Kidney tubule cell (primary cell): ENCODE data around the gene HOXC5.
"Not testable (repeated sequence)": the region's sequence is repeated elsewhere in the genome, so short reads cannot be mapped to it uniquely, and the experiment has no call there.

Experiments used
- DNase-seq: peaks from one replicate; pipeline ENCODE4 v3.0.0-alpha.2; 2018; ENCODE audit warnings: low spot score

HOXC5 gene

DNA sequence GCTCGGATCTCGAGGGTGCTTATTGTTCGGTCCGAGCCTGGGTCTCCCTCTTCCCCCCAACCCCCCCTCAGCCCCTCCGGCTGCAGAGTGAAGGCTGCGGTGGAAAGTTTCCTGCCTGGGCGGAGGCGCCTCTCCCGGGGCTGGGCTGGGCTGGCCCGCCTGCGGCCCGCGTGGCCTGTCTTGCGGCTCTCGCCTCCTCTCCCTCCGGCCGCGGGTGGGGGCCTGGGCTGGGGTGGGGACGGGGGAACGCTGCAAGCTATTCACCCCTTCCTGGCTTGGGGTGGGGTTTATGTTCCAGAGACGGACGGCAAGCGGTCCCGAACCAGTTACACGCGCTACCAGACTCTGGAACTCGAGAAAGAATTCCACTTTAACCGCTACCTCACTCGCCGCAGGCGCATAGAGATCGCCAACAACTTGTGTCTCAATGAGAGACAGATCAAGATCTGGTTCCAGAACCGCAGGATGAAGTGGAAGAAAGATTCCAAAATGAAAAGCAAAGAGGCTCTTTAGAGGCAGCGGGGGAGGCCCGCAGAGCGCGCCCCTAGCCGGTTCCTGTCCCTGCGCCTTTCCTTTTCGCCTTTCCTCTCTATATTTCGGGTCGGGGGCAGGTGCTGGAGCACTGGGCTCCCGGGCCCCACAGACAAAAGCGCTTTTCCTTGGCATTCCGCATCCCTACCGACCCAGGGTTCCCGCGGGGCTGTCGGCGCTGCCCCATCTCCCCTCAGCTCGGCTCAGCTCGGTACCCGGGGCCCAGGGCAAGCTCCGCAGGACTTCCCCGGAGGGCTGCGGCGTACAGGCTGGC is 1.3 kb downstream of the HOXC5 start:
- DNase-seq: no peak

DNA sequence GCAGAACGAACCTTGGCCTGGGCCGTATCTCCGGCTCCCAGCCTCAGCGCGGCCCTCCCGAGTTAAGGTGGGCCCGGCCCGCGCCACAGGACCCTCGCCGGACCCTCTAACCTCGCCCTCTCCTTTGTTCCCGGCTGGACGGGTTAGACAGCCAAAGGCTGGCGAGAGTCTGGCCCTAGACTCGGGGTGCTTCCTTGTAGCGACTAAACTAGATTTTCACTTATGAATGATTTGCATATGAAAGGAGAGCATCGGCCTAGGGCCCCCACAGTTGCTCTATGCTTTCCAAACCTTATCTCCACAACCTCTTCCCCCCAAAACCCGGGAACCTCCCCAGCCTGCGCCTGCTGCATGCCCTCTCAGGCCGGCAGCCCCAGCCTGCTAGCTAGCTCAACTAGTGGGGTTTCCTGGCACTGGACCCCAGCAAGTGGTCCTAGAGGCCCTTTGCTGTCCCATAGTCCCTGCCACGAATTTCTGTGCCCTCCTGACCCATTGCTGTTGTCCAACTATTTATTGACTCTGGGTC is 2.0 kb downstream of the HOXC5 start:
- no peak for DNase-seq

DNA sequence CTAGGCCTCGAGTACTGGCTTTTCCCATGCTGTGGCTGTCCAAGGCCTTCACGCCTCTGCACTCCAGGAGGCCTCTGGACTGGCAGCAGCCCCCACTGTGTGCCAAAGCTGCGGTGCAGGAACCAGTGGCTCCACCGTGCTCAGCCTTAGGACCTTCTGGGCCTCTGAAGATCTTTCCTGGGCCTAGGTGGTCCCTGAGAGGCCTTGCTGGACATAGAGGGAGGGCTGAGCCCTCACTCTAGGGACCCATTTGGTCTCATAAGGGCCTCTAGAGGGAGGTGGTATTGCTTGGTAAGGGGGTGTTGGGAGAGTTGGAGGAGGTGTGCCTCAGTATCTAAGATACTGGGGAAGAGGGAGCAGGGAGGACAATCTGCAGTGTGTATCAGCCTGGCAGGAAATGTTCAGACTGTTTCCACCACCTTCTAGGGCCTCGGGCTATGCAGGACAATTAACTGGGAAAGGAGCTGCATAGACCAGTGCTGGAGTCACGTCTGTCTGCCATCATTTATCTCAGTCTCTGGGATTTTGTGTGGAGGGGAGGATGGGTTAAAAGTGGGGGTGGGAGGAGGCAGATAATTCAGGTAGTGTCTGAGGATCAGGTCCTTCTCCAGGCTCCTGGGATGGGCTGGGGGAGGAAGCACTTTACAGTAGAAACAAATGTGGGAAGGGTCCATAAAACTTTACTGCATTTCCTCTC is 2.9 kb downstream of the HOXC5 start:
- DNase-seq: no peak

DNA sequence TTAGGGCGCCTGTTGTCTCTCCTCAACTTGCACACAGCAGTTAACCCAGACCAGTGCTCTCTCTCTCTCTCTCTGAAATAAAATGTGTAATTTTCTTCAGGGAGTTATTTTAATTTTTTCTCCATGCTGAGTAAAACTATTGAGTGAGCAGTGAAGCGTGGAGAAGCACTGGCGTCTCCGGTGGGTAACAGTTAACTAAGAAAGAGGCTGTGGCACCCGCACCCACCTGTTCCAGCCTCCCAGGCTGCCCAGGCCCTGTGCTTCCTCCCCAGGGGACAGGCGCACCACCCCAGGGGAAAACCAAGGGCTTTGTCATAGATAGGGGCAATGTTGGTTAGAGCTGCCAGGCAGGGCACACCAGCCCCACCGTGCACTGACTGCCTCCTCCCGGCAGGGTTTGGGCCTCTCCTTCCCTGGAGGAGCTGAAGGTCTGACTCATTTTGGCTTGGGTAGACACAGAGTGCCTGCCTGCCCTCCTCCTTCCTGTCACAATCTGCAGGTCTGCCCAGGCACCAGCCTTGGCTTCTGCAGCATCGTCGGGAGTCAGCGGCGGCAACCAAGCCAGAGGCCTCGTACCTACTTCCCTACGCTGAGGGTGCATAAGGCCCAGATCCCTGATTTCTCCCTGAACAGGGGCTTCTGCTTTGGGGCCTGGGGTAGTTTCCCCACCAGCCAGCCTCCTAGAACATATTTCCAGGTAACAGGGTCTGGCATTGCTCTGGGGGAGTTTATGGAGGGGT is 3.9 kb downstream of the HOXC5 start:
- peak; percentile 96 for DNase-seq

DNA sequence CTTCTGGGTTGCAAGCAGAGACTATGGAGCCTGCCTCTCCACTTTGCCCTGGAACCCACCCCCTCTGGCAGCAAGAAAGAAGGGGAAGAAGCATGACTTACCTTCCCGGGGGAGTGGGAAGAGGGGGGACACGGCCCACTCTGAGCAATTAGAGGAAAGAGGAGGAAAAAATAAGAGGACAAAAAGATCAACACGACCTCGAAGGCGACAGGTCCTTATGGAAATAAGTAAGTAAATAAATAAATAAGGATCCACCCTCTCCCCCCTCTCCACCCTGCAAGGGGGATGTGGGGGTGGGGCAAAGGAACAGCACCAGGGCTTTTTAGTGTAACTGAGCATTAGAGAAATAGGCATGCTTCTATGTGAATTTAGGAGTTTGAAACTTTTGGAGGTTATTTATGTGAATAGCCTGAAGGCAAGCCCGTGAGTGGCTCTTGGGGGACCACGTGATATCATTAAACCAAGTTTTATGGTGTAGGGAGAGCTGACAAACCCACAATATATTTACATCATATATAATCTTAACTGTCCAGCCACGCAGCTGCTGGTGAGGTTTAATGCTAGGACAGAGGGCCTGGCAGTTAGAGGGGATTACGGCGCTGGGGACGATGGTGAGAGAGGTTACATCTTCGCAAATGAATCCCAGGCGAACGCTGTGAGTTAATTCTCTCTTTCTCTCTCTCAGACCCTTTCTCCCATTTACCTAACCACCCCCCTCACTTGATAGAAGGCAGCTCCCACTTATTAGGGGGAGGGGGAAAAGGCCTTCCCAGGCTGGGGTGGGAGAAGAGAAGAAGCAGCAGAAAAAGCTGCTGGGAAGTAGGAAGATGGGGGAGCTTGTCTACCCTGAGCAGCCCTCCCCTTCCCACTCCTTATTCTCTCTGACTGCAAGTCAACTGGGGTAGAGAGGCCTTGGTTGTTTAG is 4.8 kb downstream of the HOXC5 start:
- no peak for DNase-seq

DNA sequence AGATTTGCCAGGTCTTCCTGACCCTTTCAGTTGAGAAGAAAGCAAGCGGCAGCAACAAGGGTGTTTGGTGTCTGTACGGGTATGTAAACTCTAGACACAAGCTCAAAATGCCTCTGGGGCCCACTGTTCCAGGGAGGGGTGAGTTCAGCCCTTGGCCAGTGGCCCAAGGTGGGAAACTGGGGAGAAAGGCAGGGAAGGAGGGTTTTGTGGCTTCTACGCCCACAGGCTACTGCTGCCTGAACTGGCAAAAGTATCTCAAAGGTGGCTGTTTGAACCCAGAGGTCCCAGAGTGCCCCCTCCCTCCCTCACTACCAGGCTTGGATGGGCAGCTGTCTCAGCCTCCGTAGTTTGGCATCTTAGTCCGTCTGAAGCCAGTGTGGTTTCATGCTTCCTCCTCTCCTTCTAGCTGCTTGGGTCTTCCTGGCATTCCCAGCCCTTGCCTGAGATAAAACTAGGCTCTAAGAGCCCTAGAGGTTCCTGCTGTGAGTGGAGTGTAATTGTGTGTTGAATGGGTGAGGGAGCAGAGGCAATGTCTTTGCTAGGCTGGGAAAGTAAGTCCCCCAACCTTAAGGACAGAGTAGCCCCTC is 5.5 kb downstream of the HOXC5 start:
- DNase-seq: no peak

DNA sequence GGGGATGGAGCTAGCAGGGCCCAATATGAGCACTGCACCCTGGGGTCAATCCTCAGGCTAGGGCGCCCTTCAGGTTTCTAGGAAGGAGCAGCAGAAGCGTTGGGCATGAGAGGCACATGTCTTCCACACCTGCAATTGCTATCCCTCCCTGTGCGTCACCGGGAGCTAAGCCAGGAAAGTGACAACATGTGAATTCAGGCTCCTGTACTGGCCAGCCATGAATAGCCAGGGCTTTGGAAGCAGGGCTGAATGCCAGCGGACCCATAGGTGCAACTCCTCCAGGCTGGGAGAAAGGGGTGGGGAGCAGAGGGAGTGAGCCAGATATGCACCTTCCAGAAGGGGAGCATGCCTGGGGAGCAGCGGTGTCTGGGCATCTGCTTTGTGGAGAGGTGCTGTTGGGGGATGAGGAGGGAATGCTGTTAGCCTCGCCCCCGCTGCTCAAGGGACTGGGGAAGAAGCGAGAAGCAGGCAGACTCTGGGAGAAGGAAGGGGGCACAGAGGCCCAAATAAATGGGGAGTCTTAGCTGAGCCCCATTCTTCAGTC is 6.1 kb downstream of the HOXC5 start:
- peak; percentile 80 for DNase-seq

DNA sequence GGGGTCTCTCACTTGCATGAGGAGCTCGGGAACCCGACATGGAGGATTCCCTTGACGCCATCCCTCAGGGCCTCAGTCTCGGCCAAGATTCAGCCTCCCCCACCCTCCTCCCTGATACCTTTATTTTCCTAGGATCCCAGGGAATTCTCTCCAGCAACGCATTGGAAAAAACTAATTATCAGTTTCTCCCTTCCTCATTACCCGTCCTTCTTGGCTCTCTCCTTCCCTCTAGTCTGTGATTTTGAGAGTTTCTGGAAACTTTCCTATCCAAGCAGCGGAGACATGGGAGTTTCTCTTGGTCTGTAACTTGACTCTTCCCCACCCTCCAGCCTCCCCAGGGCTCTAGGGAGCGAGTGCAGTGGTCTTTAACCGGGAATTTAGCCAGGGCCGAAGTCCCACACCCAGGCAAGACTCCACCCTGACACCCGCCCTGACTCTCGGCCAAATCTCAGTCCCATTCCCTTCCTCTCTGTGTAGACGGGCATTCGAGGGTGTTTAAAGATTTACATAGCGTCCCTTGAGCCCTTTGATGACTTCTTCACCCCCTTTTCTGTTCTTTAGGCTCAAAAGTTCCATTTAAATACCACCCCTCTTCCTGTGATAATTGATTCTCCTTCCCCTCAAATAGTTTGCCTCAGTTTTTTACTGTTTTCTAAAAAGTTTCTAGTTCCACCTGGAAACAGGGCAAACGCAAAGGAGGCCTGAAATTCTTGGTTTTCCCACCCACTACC is 6.7 kb downstream of the HOXC5 start:
- DNase-seq: no peak

DNA sequence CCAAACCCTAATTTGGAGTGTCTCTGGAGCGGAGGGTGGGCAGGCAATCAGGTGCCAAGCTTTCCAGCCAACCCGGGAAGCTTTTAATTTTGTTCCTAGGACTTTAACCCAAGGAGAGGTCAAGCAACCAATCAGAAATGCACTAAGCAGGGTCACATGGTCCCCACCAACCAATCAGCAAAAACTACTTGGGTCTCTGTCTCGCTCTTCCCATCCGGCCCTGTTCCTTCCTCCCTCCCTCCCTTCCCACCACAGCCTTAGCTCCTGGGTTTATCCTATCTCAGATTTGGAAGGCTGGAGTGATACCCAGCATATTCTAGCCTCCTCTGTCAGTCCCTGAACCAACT is 7.3 kb downstream of the HOXC5 start:
- DNase-seq: no peak

DNA sequence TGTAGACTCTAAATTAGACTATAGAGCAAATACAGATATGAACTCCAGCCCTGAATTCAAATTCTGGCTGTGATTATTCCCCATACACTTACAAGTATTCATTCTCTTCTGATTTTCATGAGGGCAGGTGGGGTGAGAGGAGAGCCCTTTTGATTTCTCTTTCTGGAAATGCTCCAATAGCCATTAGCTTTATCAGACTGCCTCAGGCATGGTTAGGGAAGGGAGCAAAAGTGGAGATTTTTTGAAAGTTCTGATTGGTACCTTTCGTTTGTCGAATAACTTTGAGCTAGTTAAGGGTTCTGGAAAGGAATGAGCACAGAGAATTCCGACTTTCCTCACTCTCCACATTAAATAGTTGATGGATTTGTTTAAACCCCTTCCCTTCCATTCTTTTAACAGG is 7.8 kb downstream of the HOXC5 start:
- no peak for DNase-seq

DNA sequence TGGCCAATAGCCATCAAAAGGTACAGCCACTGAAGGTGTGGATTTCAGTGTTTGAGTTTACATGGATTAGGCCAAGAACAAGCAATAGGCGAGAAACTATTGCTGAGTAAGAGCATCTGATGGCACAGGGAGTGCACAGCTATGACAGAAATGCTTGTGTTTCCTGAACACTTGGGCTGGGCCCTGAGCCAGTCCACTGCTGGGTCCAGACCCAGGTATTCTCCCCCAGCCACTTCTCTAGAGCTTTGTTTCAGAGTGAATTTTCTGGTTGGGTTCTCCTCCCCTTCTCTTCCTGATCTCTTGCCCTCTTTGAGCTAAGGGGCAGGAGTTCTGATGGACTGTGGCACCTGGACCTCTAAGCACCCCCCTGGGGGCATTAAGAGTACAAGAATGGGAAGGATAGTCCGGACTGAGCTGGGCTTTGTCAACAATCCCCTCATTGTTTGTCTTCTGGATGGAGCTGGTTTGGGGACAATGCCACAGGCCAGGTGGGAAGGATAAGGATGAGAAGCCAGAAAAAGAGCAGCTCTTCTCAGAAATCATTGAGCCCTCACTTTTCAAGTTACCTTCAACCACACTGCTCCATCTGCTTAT is 8.3 kb downstream of the HOXC5 start:
- no peak for DNase-seq

DNA sequence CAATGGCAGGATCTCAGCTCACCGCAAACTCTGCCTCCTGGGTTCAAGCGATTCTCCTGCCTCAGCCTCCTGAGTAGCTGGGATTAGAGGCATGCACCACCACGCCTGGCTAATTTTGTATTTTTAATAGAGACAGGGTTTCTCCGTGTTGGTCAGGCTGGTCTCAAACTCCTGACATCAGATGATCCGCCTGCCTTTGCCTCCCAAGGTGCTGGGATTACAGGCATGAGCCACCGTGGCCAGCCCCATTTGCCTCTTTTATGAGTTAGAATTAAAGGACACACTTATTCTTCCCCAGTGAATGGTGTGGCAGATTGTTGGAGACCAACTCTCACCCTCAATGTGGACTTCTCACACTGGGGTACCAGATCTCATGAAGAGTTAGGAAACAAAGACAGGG is 9.2 kb downstream of the HOXC5 start:
- not testable (repeated sequence) for DNase-seq

DNA sequence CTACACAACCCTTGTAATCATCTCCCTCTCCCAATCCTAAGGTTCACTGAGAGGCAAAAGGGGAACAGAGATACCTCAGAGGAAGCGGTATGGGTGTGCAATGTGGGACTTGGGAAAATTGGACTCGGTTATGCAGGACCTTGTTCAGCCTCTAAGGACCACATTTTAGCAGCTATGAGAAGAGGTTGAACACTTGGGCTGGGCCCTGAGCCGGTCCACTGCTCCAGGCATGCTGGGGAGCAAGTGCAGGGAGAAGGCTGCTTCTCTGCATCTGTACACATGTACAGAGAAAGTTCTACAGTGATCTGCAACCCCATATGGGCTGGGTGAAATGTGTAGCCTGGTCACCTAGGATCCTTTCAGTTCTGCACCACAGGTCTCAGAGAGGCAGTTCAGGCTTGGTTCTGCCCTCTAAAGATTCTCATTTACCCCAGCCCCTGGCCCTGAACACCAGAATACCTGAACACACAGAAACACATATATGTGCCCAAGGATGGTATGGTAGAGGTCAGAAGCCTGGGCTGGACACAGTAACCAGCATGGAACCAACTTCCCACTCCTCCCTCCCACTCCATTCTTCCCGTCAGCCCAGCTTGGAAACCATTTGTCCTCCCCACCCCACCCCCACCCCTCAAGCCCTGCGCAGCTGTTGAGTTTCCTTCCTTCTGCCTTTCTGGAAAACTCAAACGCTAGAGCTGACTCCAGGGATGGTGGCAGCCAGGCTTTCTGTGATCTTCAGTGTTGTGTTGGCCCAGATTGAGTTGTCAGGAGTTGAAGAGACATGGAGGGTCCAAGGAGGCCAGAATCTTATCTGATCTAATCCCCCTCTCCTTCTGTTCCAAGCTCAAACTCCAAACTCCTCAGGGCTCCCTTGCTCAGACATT is 10.4 kb downstream of the HOXC5 start:
- DNase-seq: no peak

DNA sequence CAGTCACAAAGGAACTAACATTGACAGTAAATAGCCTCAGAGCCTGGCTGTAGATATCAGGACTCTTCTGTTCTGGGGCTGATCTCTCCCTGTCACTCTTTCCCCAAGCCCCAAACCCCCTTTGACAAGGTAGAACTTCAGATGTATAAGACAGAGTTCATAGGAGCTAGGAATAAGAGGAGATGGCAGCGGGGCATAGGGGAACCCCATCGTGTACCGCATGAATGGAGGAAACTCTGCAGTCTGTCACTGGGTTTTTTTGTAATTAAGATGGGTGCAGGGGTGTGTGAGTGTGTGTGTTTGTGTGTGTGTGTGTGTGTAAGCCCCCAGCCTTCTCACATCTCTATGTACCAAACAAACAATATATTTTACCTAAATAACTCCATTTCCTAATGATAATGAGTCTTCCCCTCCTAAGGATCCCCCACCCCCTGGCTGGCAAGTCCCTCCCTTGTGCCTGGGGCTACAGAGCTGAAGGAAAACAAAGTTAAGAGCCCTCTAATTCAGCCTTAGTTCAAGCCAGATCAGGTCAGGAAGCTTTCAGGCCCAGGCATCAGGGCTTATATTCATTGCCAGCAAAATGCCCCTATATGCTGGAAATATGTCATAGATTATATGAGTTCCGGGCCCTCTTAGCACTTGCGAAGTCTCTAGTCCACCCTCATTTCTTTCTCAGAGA is 11.7 kb downstream of the HOXC5 start:
- DNase-seq: no peak

DNA sequence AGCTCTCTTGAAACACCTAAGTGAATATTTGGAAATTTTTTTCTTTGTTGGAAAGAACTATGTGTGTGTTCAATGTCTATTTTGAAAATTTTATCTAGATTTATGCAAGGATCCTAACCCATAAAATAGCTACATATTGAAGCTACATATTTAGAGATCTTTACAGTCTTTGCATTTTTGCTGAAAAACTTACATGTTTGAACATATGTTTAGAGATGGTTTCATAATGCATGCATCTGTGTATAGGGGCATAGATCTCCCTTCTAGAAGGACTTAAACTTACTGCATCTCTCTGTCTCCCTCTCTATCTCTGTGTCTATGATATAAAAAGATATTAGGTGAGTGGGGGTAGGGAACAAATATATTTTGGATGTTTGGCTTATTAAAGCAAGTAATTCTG is 12.6 kb downstream of the HOXC5 start:
- no peak for DNase-seq

DNA sequence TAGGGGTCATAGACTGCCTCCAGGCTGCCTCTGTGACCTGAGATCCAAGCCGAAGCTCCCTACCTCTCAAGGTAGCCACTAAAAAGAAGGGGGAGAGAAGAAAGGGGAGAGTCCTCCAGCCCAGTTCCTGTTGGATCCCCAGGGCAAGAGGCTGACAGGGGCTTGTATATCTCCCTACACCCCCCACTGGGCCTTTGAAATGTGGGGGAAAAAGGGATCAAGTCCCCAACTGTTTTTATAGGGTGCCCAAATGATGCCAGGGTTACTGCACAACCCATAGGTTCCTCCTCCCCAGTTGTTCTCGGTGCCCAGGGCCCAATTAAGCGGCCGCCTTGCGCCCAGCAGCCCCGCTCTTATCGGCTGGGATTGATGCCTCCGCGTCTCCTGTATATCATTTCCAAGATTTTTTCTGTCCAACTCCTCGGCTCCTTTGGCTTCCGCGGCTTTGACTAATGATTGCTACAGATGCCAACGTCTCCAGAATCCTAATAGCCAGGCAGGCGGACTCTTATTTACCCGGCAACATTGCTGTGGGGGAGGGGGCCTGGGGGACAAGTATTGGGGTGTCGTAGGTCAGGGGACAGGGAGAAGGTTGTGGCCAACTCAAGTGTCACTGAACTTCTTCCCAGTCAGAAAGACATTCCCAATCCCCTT is 13.1 kb downstream of the HOXC5 start:
- no peak for DNase-seq

DNA sequence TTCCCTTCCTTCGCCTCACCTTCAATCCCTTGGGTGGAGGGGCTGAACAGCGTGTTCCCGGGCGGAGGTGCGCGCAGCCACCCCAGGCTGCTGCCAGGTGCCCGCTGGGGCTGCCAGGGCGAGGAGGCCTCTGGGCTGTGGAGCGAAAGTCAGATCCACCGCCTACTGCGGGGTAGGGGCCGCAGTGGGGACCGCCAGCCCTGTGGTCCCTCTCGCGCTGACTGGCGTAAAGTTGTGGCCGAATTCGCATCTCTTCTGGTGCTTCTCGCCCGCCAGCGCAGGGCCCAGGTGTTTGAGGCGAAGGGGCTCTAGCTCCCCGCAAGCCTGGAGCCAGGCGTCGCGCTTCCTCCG is 13.9 kb downstream of the HOXC5 start:
- no peak for DNase-seq
